Astrocyte (in vitro differentiated cells and primary cell): ENCODE data around the gene COL27A1.

Experiments
- CTCF ChIP-seq: IDR thresholded peaks from 2 replicates; pipeline ENCODE4 v1.5.1; 2011; ENCODE audit warnings: low read depth, mild to moderate bottlenecking, inconsistent platforms, low read length, moderate library complexity; ENCODE audit not compliant: insufficient read depth
- EZH2 ChIP-seq: IDR thresholded peaks from 2 replicates; pipeline ENCODE4 v1.6.1; 2012; ENCODE audit warnings: mild to moderate bottlenecking, low read length, inconsistent platforms; ENCODE audit not compliant: insufficient read depth

GRCh38 chr9:114117996-114118830 is 37.1 kb upstream of the COL27A1 start:
- TF ChIP-seq CTCF (no peak), EZH2 (peak; percentile 39)
